HG02870 (cell line): ENCODE measurements around the gene C11orf87.

ENCODE experiments used
- ATAC-seq: cut with Tn5 transposase; IDR thresholded peaks from one replicate; pipeline ENCODE4 v1.9.1; 2021; ENCODE audit warnings: mild to moderate bottlenecking, moderate library complexity; ENCODE audit not compliant: unreplicated experiment

C11orf87 gene

GRCh38 chr11:109435121-109435742, 13.2 kb downstream of the C11orf87 start:
- no peak for ATAC-seq

- ATAC-seq: no peak
These were observed 17.7 kb downstream of the C11orf87 start for GRCh38 chr11:109439684-109440083.

- ATAC-seq: no peak
These were observed 21.1 kb downstream of the C11orf87 start for GRCh38 chr11:109443052-109443451.

- no peak for ATAC-seq
These were observed 32.9 kb downstream of the C11orf87 start for GRCh38 chr11:109454857-109455256.
